ENCODE measurements around the gene IQGAP1.

IQGAP1 gene

DNA sequence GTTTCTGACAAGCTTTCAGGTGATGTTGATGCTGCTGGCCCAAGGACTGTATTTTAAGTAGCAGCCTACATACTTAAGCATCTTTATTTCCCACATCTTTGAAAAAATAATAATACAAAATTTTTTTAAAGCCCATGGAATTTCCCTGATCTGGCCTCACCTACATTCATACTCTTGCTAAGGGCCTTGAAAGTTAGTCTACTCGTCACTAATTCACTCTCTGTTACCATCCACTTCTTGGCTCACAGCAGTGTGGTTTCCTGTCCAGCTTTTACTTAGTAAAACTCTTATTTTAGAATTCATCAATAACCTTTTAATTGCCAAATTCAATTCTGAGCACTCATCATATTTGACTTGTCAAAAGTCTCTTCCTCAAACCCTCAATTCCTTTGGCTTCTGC lies 82.4 kb downstream of the IQGAP1 start:
- Histone ChIP-seq H3K27ac (ENCODE audit: low read length) (no peak overlapping the region), H3K36me3 (ENCODE audit: control insufficient read depth in 1 of 2, insufficient read depth in 2 of 2, low read length in 2 of 2) (peaks cover 65 to 70% of the 10 kb centered on the region in 2 donors), H3K4me3 (ENCODE audit: low read depth in 1 of 2, low read length in 2 of 2) (no peak overlapping the region), H3K27me3 (ENCODE audit: low read depth, low read length) (no peaks in the 10 kb centered on the region), H3K9me3 (ENCODE audit: control insufficient read depth in 1 of 2, low read length in 2 of 2) (no peaks in the 10 kb centered on the region), H3K4me1 (ENCODE audit: control insufficient read depth in 1 of 2, insufficient read depth in 2 of 2, low read length in 2 of 2) (peaks cover 0 to 2% of the 10 kb centered on the region in 2 donors)

DNA sequence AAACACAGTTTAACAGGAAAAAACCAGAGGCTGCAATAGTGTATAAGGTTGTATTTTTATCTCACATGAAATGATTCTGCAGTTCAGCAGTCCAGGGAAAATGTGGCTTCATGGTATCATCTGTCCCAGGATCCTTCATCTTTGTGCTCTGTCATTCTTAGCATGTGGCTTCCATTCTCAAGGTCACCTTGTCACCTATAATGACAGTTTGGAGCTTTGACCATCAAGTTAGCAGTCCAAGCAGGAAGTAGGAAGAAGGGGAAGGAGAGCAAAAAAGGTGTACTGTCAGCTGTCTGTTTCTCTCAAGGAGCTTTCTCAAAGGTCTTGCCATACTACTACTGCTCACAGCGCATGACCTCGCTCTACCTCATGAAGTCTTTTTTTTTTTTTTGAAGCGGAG lies 83.1 kb downstream of the IQGAP1 start:
- Histone ChIP-seq H3K9me3 (ENCODE audit: control insufficient read depth in 1 of 2, low read length in 2 of 2) (no peaks in the 10 kb centered on the region), H3K4me1 (ENCODE audit: control insufficient read depth in 1 of 2, insufficient read depth in 2 of 2, low read length in 2 of 2) (no peaks in the 10 kb centered on the region), H3K27me3 (ENCODE audit: low read depth, low read length) (no peaks in the 10 kb centered on the region), H3K36me3 (ENCODE audit: control insufficient read depth in 1 of 2, insufficient read depth in 2 of 2, low read length in 2 of 2) (peaks cover 58 to 65% of the 10 kb centered on the region in 2 donors), H3K27ac (ENCODE audit: low read length) (no peak overlapping the region), H3K4me3 (ENCODE audit: low read depth in 1 of 2, low read length in 2 of 2) (no peak overlapping the region)

- no peaks in the 10 kb centered on the region for H3K9me3 ChIP-seq (ENCODE audit: control insufficient read depth in 1 of 2, low read length in 2 of 2)
- no peaks in the 10 kb centered on the region for H3K4me1 ChIP-seq (ENCODE audit: control insufficient read depth in 1 of 2, insufficient read depth in 2 of 2, low read length in 2 of 2)
- H3K36me3 ChIP-seq (ENCODE audit: control insufficient read depth in 1 of 2, insufficient read depth in 2 of 2, low read length in 2 of 2), result peaks cover 58 to 64% of the 10 kb centered on the region in 2 donors
- no peak overlapping the region for H3K27ac ChIP-seq (ENCODE audit: low read length)
- no peak overlapping the region for H3K4me3 ChIP-seq (ENCODE audit: low read depth in 1 of 2, low read length in 2 of 2)
- H3K27me3 ChIP-seq (ENCODE audit: low read depth, low read length), result no peaks in the 10 kb centered on the region
Measured at GRCh38 chr15:90471769-90472168, 83.7 kb downstream of the IQGAP1 start.

- Histone ChIP-seq H3K4me3 (ENCODE audit: low read depth in 1 of 2, low read length in 2 of 2) (no peak overlapping the region), H3K9me3 (ENCODE audit: control insufficient read depth in 1 of 2, low read length in 2 of 2) (no peaks in the 10 kb centered on the region), H3K4me1 (ENCODE audit: control insufficient read depth in 1 of 2, insufficient read depth in 2 of 2, low read length in 2 of 2) (no peaks in the 10 kb centered on the region), H3K27ac (ENCODE audit: low read length) (no peak overlapping the region), H3K27me3 (ENCODE audit: low read depth, low read length) (no peaks in the 10 kb centered on the region), H3K36me3 (ENCODE audit: control insufficient read depth in 1 of 2, insufficient read depth in 2 of 2, low read length in 2 of 2) (peaks cover 54 to 67% of the 10 kb centered on the region in 2 donors)
Measured at GRCh38 chr15:90478846-90479481, 90.9 kb downstream of the IQGAP1 start.

GRCh38 chr15:90479656-90480055 lies 91.6 kb downstream of the IQGAP1 start:
- H3K36me3 ChIP-seq (ENCODE audit: control insufficient read depth in 1 of 2, insufficient read depth in 2 of 2, low read length in 2 of 2), result peaks cover 51 to 67% of the 10 kb centered on the region in 2 donors
- no peak overlapping the region for H3K27ac ChIP-seq (ENCODE audit: low read length)
- H3K4me1 ChIP-seq (ENCODE audit: control insufficient read depth in 1 of 2, insufficient read depth in 2 of 2, low read length in 2 of 2), result no peaks in the 10 kb centered on the region

GRCh38 chr15:90481023-90481422 lies 93.0 kb downstream of the IQGAP1 start:
- Histone ChIP-seq H3K4me3 (ENCODE audit: low read depth in 1 of 2, low read length in 2 of 2) (no peak overlapping the region), H3K27ac (ENCODE audit: low read length) (no peak overlapping the region), H3K9me3 (ENCODE audit: control insufficient read depth in 1 of 2, low read length in 2 of 2) (no peaks in the 10 kb centered on the region), H3K27me3 (ENCODE audit: low read depth, low read length) (no peaks in the 10 kb centered on the region), H3K36me3 (ENCODE audit: control insufficient read depth in 1 of 2, insufficient read depth in 2 of 2, low read length in 2 of 2) (peaks cover 60 to 78% of the 10 kb centered on the region in 2 donors), H3K4me1 (ENCODE audit: control insufficient read depth in 1 of 2, insufficient read depth in 2 of 2, low read length in 2 of 2) (no peaks in the 10 kb centered on the region)

More at GRCh38 chr15:90479656-90480055, 91.6 kb downstream of the IQGAP1 start:
- H3K4me3 ChIP-seq (ENCODE audit: low read depth in 1 of 2, low read length in 2 of 2), result no peak overlapping the region
- H3K27me3 ChIP-seq (ENCODE audit: low read depth, low read length), result no peaks in the 10 kb centered on the region
- no peaks in the 10 kb centered on the region for H3K9me3 ChIP-seq (ENCODE audit: control insufficient read depth in 1 of 2, low read length in 2 of 2)

- Histone ChIP-seq H3K36me3 (ENCODE audit: control insufficient read depth in 1 of 2, insufficient read depth in 2 of 2, low read length in 2 of 2) (peaks cover 61 to 81% of the 10 kb centered on the region in 2 donors), H3K27ac (ENCODE audit: low read length) (no peak overlapping the region), H3K4me3 (ENCODE audit: low read depth in 1 of 2, low read length in 2 of 2) (no peak overlapping the region), H3K9me3 (ENCODE audit: control insufficient read depth in 1 of 2, low read length in 2 of 2) (no peaks in the 10 kb centered on the region), H3K27me3 (ENCODE audit: low read depth, low read length) (no peaks in the 10 kb centered on the region), H3K4me1 (ENCODE audit: control insufficient read depth in 1 of 2, insufficient read depth in 2 of 2, low read length in 2 of 2) (no peaks in the 10 kb centered on the region)
Measured at GRCh38 chr15:90482124-90483011, 94.3 kb downstream of the IQGAP1 start.

GRCh38 chr15:90483012-90483307 lies 94.9 kb downstream of the IQGAP1 start:
- peaks cover 61 to 79% of the 10 kb centered on the region in 2 donors for H3K36me3 ChIP-seq (ENCODE audit: control insufficient read depth in 1 of 2, insufficient read depth in 2 of 2, low read length in 2 of 2)
- no peaks in the 10 kb centered on the region for H3K9me3 ChIP-seq (ENCODE audit: control insufficient read depth in 1 of 2, low read length in 2 of 2)
- H3K4me3 ChIP-seq (ENCODE audit: low read depth in 1 of 2, low read length in 2 of 2), result no peak overlapping the region
- no peaks in the 10 kb centered on the region for H3K27me3 ChIP-seq (ENCODE audit: low read depth, low read length)
- H3K4me1 ChIP-seq (ENCODE audit: control insufficient read depth in 1 of 2, insufficient read depth in 2 of 2, low read length in 2 of 2), result no peaks in the 10 kb centered on the region
- no peak overlapping the region for H3K27ac ChIP-seq (ENCODE audit: low read length)

DNA sequence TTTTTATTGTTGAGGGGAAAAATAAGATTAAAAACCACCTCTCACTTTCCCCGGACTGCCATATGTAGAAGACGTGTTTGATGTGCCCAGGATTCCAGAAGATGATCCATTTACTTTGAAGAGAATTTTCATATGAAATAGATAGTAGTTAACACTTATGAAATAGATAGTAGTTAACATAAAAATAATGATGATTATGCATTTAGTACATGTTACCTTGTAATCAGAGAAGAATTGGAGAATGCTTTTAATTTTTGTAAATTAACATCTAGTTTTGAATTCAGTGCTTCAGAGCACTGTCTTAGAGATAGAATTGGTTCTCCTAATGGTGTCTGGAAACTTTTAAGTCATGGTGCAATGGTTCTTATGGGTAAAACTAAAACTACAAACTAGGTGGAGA lies 95.6 kb downstream of the IQGAP1 start:
- Histone ChIP-seq H3K4me1 (ENCODE audit: control insufficient read depth in 1 of 2, insufficient read depth in 2 of 2, low read length in 2 of 2) (no peaks in the 10 kb centered on the region), H3K9me3 (ENCODE audit: control insufficient read depth in 1 of 2, low read length in 2 of 2) (no peaks in the 10 kb centered on the region), H3K36me3 (ENCODE audit: control insufficient read depth in 1 of 2, insufficient read depth in 2 of 2, low read length in 2 of 2) (peaks cover 65 to 82% of the 10 kb centered on the region in 2 donors), H3K27me3 (ENCODE audit: low read depth, low read length) (no peaks in the 10 kb centered on the region), H3K27ac (ENCODE audit: low read length) (no peak overlapping the region), H3K4me3 (ENCODE audit: low read depth in 1 of 2, low read length in 2 of 2) (no peak overlapping the region)

GRCh38 chr15:90487186-90487585 lies 99.1 kb downstream of the IQGAP1 start:
- no peak overlapping the region for H3K4me3 ChIP-seq (ENCODE audit: low read depth in 1 of 2, low read length in 2 of 2)
- peaks cover 79 to 90% of the 10 kb centered on the region in 2 donors for H3K36me3 ChIP-seq (ENCODE audit: control insufficient read depth in 1 of 2, insufficient read depth in 2 of 2, low read length in 2 of 2)

DNA sequence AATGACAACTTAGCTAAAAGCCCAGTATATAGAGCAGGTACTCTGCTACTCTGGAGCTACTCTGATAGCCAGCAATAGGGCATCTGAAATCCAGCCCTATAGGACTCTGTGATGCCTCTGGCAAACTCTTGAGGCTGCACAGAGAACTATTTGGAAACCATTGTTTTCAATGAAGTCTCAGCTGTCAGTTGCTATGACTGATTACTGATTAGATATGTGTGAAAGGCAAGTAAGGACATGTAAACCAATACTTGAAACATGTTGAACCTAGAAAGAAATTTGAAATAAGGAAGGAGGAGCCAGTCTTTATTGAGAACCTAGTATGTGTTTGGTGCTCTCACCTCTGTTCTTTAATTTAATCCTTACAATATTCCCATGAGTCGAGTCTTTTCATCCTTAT lies 101.5 kb downstream of the IQGAP1 start:
- H3K4me3 ChIP-seq (ENCODE audit: low read depth in 1 of 2, low read length in 2 of 2), result no peak overlapping the region
- no peak overlapping the region for H3K27ac ChIP-seq (ENCODE audit: low read length)
- H3K36me3 ChIP-seq (ENCODE audit: control insufficient read depth in 1 of 2, insufficient read depth in 2 of 2, low read length in 2 of 2), result peaks cover 77 to 88% of the 10 kb centered on the region in 2 donors
- no peaks in the 10 kb centered on the region for H3K27me3 ChIP-seq (ENCODE audit: low read depth, low read length)
- H3K9me3 ChIP-seq (ENCODE audit: control insufficient read depth in 1 of 2, low read length in 2 of 2), result no peaks in the 10 kb centered on the region
- no peaks in the 10 kb centered on the region for H3K4me1 ChIP-seq (ENCODE audit: control insufficient read depth in 1 of 2, insufficient read depth in 2 of 2, low read length in 2 of 2)

More at GRCh38 chr15:90487186-90487585, 99.1 kb downstream of the IQGAP1 start:
- H3K27ac ChIP-seq (ENCODE audit: low read length), result no peak overlapping the region
- no peaks in the 10 kb centered on the region for H3K4me1 ChIP-seq (ENCODE audit: control insufficient read depth in 1 of 2, insufficient read depth in 2 of 2, low read length in 2 of 2)
- no peaks in the 10 kb centered on the region for H3K9me3 ChIP-seq (ENCODE audit: control insufficient read depth in 1 of 2, low read length in 2 of 2)
- no peaks in the 10 kb centered on the region for H3K27me3 ChIP-seq (ENCODE audit: low read depth, low read length)

All from muscle layer of duodenum (tissue), 2 donors.